Natural killer cell (primary cell): ENCODE results near the gene ACP7. TPM values are rescaled to one million over a fixed set of nuclear protein-coding genes. Genes with fewer than 3 reads are reported as not detected.
"Not testable (repeated sequence)": the region's sequence is repeated elsewhere in the genome, so short reads cannot be mapped to it uniquely, and the experiment has no call there.

Experiments
- ATAC-seq, 3 donors: fragments of 150-1000 bp in 2 of 3; fragments of 200-7000 bp in 1 of 3; cut with Tn5 transposase; 1 replicate in 1 of 3; 2 replicates in 2 of 3; pipeline ENCODE4 v1.10.0; 2021; ENCODE audit warnings: mild to moderate bottlenecking in 2 of 3, moderate library complexity in 2 of 3
- DNase-seq, 2 donors: peaks; one replicate each; pipeline versions ENCODE4 v3.0.0 to v3.0.0-alpha.2; 2013 to 2021; ENCODE audit warnings: mixed read lengths in 1 of 2
- H3K27ac ChIP-seq: one replicate; pipeline ENCODE4 v1.5.1; 2013; ENCODE audit warnings: mild to moderate bottlenecking, low read length
- H3K27me3 ChIP-seq: one replicate; pipeline ENCODE4 v1.6.1; 2013; ENCODE audit warnings: low read length; ENCODE audit not compliant: control insufficient read depth, insufficient read depth
- H3K36me3 ChIP-seq: one replicate; pipeline ENCODE4 v1.6.1; 2013; ENCODE audit warnings: low read length; ENCODE audit not compliant: control insufficient read depth, insufficient read depth
- H3K4me1 ChIP-seq: one replicate; pipeline ENCODE4 v1.6.1; 2013; ENCODE audit warnings: low read length; ENCODE audit not compliant: control insufficient read depth, insufficient read depth
- H3K4me3 ChIP-seq: one replicate; pipeline ENCODE4 v1.5.1; 2013; ENCODE audit warnings: low read length
- H3K9me3 ChIP-seq: one replicate; pipeline ENCODE4 v1.6.1; 2013; ENCODE audit warnings: low read length; ENCODE audit not compliant: control insufficient read depth, insufficient read depth
- H3K27ac Mint-ChIP-seq, 2 donors: one replicate each; pipeline ENCODE4 v1.8.0; 2022; ENCODE audit warnings: mild to moderate bottlenecking in 2 of 2, mixed read lengths in 2 of 2, moderate library complexity in 1 of 2
- H3K27me3 Mint-ChIP-seq, 2 donors: one replicate each; pipeline ENCODE4 v1.8.0; 2022; ENCODE audit warnings: low read depth in 2 of 2, mixed read lengths in 2 of 2
- H3K36me3 Mint-ChIP-seq: one replicate; pipeline ENCODE4 v1.8.0; 2022; ENCODE audit warnings: mixed read lengths
- H3K4me1 Mint-ChIP-seq, 2 donors: one replicate each; pipeline ENCODE4 v1.8.0; 2022; ENCODE audit warnings: mixed read lengths in 2 of 2
- H3K4me3 Mint-ChIP-seq: one replicate; pipeline ENCODE4 v1.8.0; 2022; ENCODE audit warnings: mild to moderate bottlenecking, moderate library complexity, mixed read lengths
- H3K9me3 Mint-ChIP-seq, 2 donors: one replicate each; pipeline ENCODE4 v1.8.0; 2022; ENCODE audit warnings: mixed read lengths in 2 of 2
- WGBS: methylation state at CpG from one replicate; pipeline ENCODE4 v1.1.7; 2013; ENCODE audit warnings: missing lambda C conversion rate; ENCODE audit not compliant: insufficient coverage; 5-methylcytosine and 5-hydroxymethylcytosine counted together
- intact Hi-C: fragments of 100-400 bp; cut with micrococcal nuclease; formaldehyde crosslinking; loops from one replicate; pipeline ENCODE4 v1.14.2; 2022
- total RNA-seq, 4 donors: library from RNA; stranded (reverse); fragments of 120-200 nt in 1 of 4; gene quantifications; one replicate each; pipeline versions ENCODE4 v1.2.3 to v1.2.4, GENCODE V29; 2013 to 2022
- TF ChIP-seq, protein P1 (sequence below): fragments of 200-600 bp; IDR thresholded peaks from one replicate; pipeline ENCODE4 v1.8.0; 2022; ENCODE audit warnings: antibody characterized with exemption

Gene ACP7
- total RNA-seq, 3 donors from 2014 or later (not counting 1 experiment from before 2014, with no cell fraction given) = not detected

GRCh38 chr19:39085392-39085791, 1.2 kb downstream of the ACP7 start:
- H3K4me3 ChIP-seq = no peak overlapping the region
- H3K27ac ChIP-seq = no peak overlapping the region
- Mint-ChIP-seq H3K4me1 (peaks cover 11 to 28% of the 10 kb centered on the region in 2 donors), H3K9me3 (no peaks in the 10 kb centered on the region), H3K27ac (peak overlapping the region in 1 of 2 donors; percentile 62), H3K4me3 (peak overlapping the region; percentile 67), H3K36me3 (no peaks in the 10 kb centered on the region), H3K27me3 (peaks cover 42 to 43% of the 10 kb centered on the region in 2 donors)
- H3K36me3 ChIP-seq = no peaks in the 10 kb centered on the region
- intact Hi-C loops = no loop called here
- TF ChIP-seq, protein P1, sequence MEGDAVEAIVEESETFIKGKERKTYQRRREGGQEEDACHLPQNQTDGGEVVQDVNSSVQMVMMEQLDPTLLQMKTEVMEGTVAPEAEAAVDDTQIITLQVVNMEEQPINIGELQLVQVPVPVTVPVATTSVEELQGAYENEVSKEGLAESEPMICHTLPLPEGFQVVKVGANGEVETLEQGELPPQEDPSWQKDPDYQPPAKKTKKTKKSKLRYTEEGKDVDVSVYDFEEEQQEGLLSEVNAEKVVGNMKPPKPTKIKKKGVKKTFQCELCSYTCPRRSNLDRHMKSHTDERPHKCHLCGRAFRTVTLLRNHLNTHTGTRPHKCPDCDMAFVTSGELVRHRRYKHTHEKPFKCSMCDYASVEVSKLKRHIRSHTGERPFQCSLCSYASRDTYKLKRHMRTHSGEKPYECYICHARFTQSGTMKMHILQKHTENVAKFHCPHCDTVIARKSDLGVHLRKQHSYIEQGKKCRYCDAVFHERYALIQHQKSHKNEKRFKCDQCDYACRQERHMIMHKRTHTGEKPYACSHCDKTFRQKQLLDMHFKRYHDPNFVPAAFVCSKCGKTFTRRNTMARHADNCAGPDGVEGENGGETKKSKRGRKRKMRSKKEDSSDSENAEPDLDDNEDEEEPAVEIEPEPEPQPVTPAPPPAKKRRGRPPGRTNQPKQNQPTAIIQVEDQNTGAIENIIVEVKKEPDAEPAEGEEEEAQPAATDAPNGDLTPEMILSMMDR = no peak
- peaks cover 20% of the 10 kb centered on the region for H3K27me3 ChIP-seq
- no peaks in the 10 kb centered on the region for H3K9me3 ChIP-seq
- 96% methylated on average over 7 of the region's 8 CpGs for WGBS
- ATAC-seq (no peak), DNase-seq (no peak)
- peaks cover 15% of the 10 kb centered on the region for H3K4me1 ChIP-seq

- Mint-ChIP-seq H3K27me3 (peaks cover 33 to 43% of the 10 kb centered on the region in 2 donors), H3K27ac (no peak overlapping the region), H3K4me3 (no peak overlapping the region), H3K9me3 (no peaks in the 10 kb centered on the region), H3K4me1 (peaks cover 11 to 28% of the 10 kb centered on the region in 2 donors), H3K36me3 (no peaks in the 10 kb centered on the region)
- DNase-seq (no peak), ATAC-seq (no peak)
- Histone ChIP-seq H3K36me3 (no peaks in the 10 kb centered on the region), H3K27ac (no peak overlapping the region), H3K4me1 (peaks cover 15% of the 10 kb centered on the region), H3K9me3 (no peaks in the 10 kb centered on the region), H3K4me3 (no peak overlapping the region), H3K27me3 (peaks cover 20% of the 10 kb centered on the region)
- 94% methylated on average over 3 of the region's 4 CpGs for WGBS
- intact Hi-C loops = no loop called here
- TF ChIP-seq, protein P1 = no peak
These were observed 2.2 kb downstream of the ACP7 start for GRCh38 chr19:39086386-39086785.

DNA sequence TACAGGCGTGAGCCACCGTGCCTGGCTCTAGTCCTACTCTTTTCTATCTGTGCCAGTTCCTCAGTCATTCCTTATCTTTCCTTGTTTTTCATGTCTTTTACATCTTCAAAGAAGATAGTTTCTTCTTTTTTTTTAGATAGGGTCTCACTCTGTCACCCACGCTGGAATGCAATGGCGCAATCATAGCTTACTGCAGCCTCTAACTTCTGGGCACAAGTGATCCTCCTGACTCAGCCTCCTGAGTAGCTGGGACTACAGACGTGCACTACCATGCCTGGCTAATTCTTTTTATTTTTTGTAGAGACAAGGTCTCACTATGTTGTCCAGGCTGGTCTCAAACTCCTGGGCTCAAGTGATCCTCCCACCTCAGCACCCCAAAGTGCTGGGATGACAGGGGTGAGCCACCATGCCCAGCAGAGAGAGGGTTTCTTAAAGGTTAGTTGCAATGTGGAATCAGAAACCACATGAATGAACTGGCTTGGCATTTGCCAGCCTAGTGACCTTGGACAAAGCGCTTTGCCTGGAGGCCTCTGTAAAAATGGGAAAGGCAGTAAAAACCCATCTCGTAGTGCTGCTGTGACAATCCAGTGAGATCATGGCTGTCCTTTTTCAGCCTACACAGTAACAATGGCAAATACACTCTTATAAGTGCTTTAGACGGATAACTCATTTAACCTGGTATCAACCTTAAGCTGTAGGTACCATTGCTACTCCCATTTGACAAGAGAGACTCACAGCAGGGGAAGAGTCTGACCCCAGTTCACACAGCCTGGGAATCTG, 3.9 kb downstream of the ACP7 start:
- ATAC-seq = no peak
- TF ChIP-seq, protein P1 = no peak
- H3K27ac ChIP-seq = no peak overlapping the region
- no peaks in the 10 kb centered on the region for H3K9me3 Mint-ChIP-seq
- H3K27me3 Mint-ChIP-seq = peaks cover 34 to 40% of the 10 kb centered on the region in 2 donors
- H3K4me1 Mint-ChIP-seq = peaks cover 8 to 22% of the 10 kb centered on the region in 2 donors
- WGBS = 84% methylated on average over 8 of the region's 8 CpGs
- no peaks in the 10 kb centered on the region for H3K36me3 ChIP-seq
- no peak overlapping the region for H3K4me3 Mint-ChIP-seq
- H3K27me3 ChIP-seq = peaks cover 15% of the 10 kb centered on the region
- H3K4me1 ChIP-seq = peaks cover 15% of the 10 kb centered on the region
- no peak overlapping the region for H3K4me3 ChIP-seq
- intact Hi-C loops = no loop called here
- no peaks in the 10 kb centered on the region for H3K36me3 Mint-ChIP-seq
- no peaks in the 10 kb centered on the region for H3K9me3 ChIP-seq
- DNase-seq = no peak
- no peak overlapping the region for H3K27ac Mint-ChIP-seq

DNA sequence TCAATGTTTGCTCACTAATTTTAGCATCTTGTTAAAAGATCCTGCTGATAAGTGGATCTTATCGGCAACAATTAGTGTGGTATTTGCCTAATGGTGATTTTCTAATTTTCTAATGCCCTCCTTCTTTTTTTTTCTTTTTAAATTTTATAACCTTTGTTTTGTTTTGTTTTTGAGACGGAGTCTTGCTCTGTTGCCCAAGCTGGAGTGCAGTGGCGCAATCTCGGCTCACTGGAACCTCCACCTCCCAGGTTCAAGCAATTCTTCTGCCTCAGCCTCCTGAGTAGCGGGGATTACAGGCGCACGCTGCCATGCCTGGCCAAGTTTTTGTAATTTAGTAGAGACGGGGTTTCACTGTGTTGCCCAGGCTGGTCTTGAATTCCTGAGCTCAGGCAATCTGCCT, 5.8 kb downstream of the ACP7 start:
- DNase-seq, H3K4me3 Mint-ChIP-seq, H3K4me1 ChIP-seq, intact Hi-C loops, ATAC-seq, H3K4me3 ChIP-seq, H3K9me3 Mint-ChIP-seq, H3K36me3 Mint-ChIP-seq, H3K36me3 ChIP-seq, H3K27ac Mint-ChIP-seq, H3K27me3 ChIP-seq, H3K27ac ChIP-seq, H3K9me3 ChIP-seq, H3K4me1 Mint-ChIP-seq: not testable (repeated sequence)
- H3K27me3 Mint-ChIP-seq = peaks cover 28 to 39% of the 10 kb centered on the region in 2 donors
- 95% methylated on average over 7 of the region's 8 CpGs for WGBS
